VCaP (cell line): ENCODE results near the gene TBC1D2B.

Source experiments
- H3K27ac ChIP-seq: fragments of 450-650 bp; 2 replicates; pipeline ENCODE4 v1.5.1; 2017
- TF ChIP-seq, protein P1 (sequence below): fragments of 450-650 bp; conservative IDR thresholded peaks from 2 replicates; pipeline ENCODE4 v1.5.1; 2017; ENCODE audit warnings: mild to moderate bottlenecking, moderate library complexity

Gene TBC1D2B

DNA sequence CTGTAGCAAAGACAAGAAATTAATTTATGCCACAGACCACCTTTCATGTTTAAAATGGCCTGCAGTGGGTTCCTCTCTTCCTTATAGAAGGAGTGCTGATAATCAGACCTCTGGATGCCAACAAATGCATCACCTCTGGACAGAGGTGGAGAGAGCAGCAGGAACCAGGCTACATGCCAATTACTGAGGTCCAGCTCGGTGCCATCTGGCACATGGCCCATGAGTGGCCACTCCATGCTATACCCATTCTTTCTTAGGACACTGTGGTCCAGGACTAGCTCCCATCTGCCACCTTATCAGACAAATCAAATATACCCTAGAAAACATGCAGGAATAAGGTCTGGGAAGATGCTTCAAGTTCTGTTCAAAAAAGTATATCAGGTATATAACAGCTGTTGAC is 60.7 kb downstream of the TBC1D2B start:
- H3K27ac ChIP-seq: peak overlapping the region; percentile 72
- TF ChIP-seq, protein P1, sequence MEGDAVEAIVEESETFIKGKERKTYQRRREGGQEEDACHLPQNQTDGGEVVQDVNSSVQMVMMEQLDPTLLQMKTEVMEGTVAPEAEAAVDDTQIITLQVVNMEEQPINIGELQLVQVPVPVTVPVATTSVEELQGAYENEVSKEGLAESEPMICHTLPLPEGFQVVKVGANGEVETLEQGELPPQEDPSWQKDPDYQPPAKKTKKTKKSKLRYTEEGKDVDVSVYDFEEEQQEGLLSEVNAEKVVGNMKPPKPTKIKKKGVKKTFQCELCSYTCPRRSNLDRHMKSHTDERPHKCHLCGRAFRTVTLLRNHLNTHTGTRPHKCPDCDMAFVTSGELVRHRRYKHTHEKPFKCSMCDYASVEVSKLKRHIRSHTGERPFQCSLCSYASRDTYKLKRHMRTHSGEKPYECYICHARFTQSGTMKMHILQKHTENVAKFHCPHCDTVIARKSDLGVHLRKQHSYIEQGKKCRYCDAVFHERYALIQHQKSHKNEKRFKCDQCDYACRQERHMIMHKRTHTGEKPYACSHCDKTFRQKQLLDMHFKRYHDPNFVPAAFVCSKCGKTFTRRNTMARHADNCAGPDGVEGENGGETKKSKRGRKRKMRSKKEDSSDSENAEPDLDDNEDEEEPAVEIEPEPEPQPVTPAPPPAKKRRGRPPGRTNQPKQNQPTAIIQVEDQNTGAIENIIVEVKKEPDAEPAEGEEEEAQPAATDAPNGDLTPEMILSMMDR: no peak

- TF ChIP-seq, protein P1: no peak
- peak overlapping the region; percentile 6; the same call in 1 of the 2 replicates for H3K27ac ChIP-seq
Observed at GRCh38 chr15:78012643-78013077, 64.9 kb downstream of the TBC1D2B start.

DNA sequence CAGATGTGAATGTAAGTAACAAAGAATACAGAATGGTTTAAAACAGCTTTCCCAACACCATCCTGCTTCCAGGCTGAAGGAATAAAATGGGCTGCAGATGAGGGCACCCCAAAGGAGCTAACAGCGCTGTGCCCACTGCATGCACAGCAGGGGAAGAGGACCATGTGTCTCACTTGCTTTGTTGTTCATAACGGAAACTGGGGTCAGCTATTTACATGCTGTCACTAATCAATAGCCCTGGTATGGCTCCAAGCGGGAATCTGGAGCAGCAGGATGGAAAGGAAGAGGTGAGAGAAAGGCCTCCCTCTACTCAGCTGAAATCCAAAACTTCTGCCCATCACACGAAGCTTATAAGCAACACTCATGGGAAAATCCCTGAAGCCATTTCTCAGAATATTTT is 67.4 kb downstream of the TBC1D2B start:
- no peak overlapping the region for H3K27ac ChIP-seq
- TF ChIP-seq, protein P1: no peak

DNA sequence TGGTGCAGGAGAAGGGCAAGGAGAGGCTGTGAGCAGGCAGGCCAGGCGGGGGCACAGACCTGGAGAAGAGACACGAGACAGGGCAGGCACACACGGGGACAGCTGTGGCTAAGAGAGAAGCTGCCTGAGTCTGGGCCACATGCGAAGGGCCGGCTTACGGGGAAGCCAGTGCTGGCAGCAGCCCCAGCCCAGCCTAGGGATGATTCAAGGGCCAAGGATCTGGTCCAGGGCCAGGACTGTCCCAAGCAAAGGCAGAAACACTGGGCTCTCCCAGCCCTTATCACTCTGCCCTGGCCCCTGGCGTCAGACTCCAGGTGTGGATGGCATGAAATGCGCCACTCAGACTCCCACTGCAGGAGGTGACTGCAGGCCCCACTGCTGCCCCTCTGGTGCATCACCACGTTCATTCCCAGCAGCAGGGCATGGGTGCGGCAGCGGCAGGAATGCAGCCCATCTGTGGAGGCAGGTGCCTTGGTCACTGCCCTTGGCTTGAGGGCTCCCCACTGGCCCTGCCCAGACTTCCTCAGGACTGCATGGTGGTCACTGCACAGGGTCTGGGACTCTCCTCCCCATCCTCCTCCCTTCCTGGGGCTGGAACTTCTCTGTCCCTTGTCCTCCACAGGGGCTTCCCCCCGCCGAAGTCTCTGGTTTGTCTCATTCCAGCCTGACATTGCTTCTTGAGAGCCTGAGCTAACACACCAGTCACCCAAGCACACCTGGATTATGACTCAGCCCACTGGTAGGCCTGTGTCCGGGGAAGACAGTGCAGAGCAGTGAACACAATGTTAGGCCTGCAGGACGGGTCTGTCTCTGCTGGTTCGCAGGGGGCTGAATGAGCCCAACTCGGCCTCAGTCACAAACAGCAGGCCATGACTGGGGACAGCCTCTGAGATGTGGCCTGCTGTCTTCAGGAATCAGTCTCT is 69.3 kb downstream of the TBC1D2B start:
- TF ChIP-seq, protein P1: no peak
- H3K27ac ChIP-seq: peak overlapping the region; percentile 99

GRCh38 chr15:78007211-78007931 is 70.1 kb downstream of the TBC1D2B start:
- H3K27ac ChIP-seq: peak overlapping the region; percentile 99
- TF ChIP-seq, protein P1: no peak

DNA sequence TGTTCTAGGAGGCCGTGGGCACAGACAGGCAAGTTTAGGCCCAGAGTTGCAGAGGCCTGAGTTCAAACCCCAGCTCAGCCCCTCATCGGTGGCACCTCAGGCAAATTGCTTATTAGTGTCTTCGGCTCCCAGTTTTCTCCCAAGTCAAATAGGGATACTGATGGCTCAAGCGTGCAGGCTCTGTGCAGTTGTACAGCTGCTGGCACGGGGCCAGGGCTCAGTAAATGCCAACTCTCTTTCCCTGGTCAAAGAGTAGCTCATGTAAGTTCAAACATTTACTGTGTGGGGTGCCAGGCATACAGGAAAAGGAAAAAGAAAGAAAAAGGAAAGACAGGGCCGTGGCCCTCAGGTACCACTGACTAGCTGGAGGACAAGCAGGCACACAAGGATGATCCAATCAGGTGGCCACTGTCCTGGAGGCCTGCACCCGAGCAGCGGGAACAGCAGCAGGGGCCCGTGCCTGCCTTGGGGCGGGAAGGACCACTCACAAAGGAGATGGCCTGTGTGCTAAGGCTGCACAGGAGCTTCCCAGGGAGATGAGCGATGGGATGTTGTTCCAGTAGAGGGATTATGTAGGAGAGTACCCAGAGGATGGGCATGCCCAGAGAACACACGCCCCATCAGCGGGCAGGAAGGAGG is 70.8 kb downstream of the TBC1D2B start:
- peak overlapping the region; percentile 99 for H3K27ac ChIP-seq
- TF ChIP-seq, protein P1: no peak
